Lung (tissue), 12 donors: ENCODE data around the gene SLC22A23. TPM values are rescaled to one million over a fixed set of nuclear protein-coding genes. Genes with fewer than 3 reads are reported as not detected.

Experiments
- ATAC-seq: fragments of 200-7000 bp; cut with Tn5 transposase; one replicate; pipeline ENCODE4 v1.9.1; 2020; ENCODE audit warnings: moderate number of reproducible peaks; ENCODE audit not compliant: insufficient read depth, low FRiP score
- DNase-seq, 3 donors: peaks; one replicate each; pipeline ENCODE4 v3.0.0-alpha.2; 2013 to 2017
- H3K27ac ChIP-seq, 2 donors: one replicate each; pipeline ENCODE4 v1.5.1; 2013; ENCODE audit warnings: mild to moderate bottlenecking in 2 of 2, moderate library complexity in 2 of 2, control low read depth in 1 of 2, inconsistent platforms in 1 of 2, low read depth in 1 of 2, low read length in 1 of 2
- H3K27me3 ChIP-seq, 3 donors: one replicate each; pipeline ENCODE4 v1.5.1; 2013; ENCODE audit warnings: low read length in 2 of 3; ENCODE audit not compliant: control insufficient read depth in 3 of 3, insufficient read depth in 3 of 3
- H3K36me3 ChIP-seq, 4 donors: one replicate each; pipeline ENCODE4 v1.5.1; 2013; ENCODE audit warnings: low read length in 4 of 4, mild to moderate bottlenecking in 1 of 4, moderate library complexity in 1 of 4; ENCODE audit not compliant: control insufficient read depth in 4 of 4, insufficient read depth in 4 of 4
- H3K4me1 ChIP-seq, 5 donors: one replicate each; pipeline ENCODE4 v1.5.1; 2013; ENCODE audit warnings: low read length in 5 of 5, mild to moderate bottlenecking in 2 of 5, moderate library complexity in 1 of 5; ENCODE audit not compliant: control insufficient read depth in 5 of 5, insufficient read depth in 5 of 5
- H3K4me3 ChIP-seq: one replicate; pipeline ENCODE4 v1.5.1; 2013; ENCODE audit warnings: mild to moderate bottlenecking, control low read depth, moderate library complexity
- H3K9ac ChIP-seq, 2 donors: one replicate each; pipeline ENCODE4 v1.5.1; 2013; ENCODE audit warnings: low read length in 2 of 2, control low read depth in 1 of 2; ENCODE audit not compliant: insufficient read depth in 1 of 2
- H3K9me3 ChIP-seq, 4 donors: one replicate each; pipeline ENCODE4 v1.5.1; 2013; ENCODE audit warnings: low read length in 3 of 4, mild to moderate bottlenecking in 1 of 4, moderate library complexity in 1 of 4; ENCODE audit not compliant: control insufficient read depth in 4 of 4, insufficient read depth in 3 of 4
- CTCF ChIP-seq: IDR thresholded peaks from 2 replicates; pipeline ENCODE4 v1.5.1; 2012; ENCODE audit warnings: mild to moderate bottlenecking; ENCODE audit errors: control extremely low read depth, extremely low read depth
- WGBS, 2 donors: extraction: QIAGEN DNeasy Blood & Tissue Kit; methylation state at CpG; one replicate each; pipeline ENCODE4 v1.1.7; 2013; 5-methylcytosine and 5-hydroxymethylcytosine counted together
- polyA plus RNA-seq, 2 donors: library from polyadenylated mRNA; stranded (reverse); fragments of 200-250 nt; gene quantifications; one replicate each; pipeline ENCODE4 v1.2.1, GENCODE V29; 2013
- total RNA-seq, 2 donors: library from RNA; depleted of rRNA in 1 of 2; stranded (reverse); fragments of >200 nt in 1 of 2; gene quantifications; one replicate each; pipeline ENCODE4 v1.2.1, GENCODE V29; 2014 to 2021
- donor health status: control.
- donor health status: control.
- donor health status: Bipolar disorder and iron deficiency.
- donor health status: healthy.
- donor health status: DM: yes; HTN: yes; CAD: no.

The SLC22A23 gene
- total and polyA plus RNA-seq, 4 donors, result 6.6 to 45.6 (median 24.1) TPM

- ATAC-seq (no peak), DNase-seq (no peak)
- no peak for TF ChIP-seq CTCF
- no peak overlapping the region for H3K4me3 ChIP-seq
- H3K9me3 ChIP-seq, result no peaks in the 10 kb centered on the region
- peaks cover 5 to 24% (median 8%) of the 10 kb centered on the region in 5 donors for H3K4me1 ChIP-seq
- H3K9ac ChIP-seq, result no peak overlapping the region
- no peak overlapping the region for H3K27ac ChIP-seq
- no peaks in the 10 kb centered on the region for H3K36me3 ChIP-seq
- no peaks in the 10 kb centered on the region for H3K27me3 ChIP-seq
- WGBS, 2 donors, result 95% methylated on average over 14 of the region's 14 CpGs
Measured at GRCh38 chr6:3358413-3359100, 98.3 kb downstream of the SLC22A23 start.

- WGBS, 2 donors, result 82 to 93% methylated on average over 6 of the region's 6 CpGs
- Histone ChIP-seq H3K4me1 (peaks cover 5 to 29% (median 8%) of the 10 kb centered on the region in 5 donors), H3K27me3 (no peaks in the 10 kb centered on the region), H3K9me3 (no peaks in the 10 kb centered on the region), H3K4me3 (no peak overlapping the region), H3K36me3 (no peaks in the 10 kb centered on the region), H3K27ac (peak overlapping the region in 1 of 2 donors; percentile 37), H3K9ac (no peak overlapping the region)
- ATAC-seq (no peak), DNase-seq (no peak)
- no peak for TF ChIP-seq CTCF
Measured at GRCh38 chr6:3357678-3358077, 99.2 kb downstream of the SLC22A23 start.

GRCh38 chr6:3356824-3357420 lies 99.9 kb downstream of the SLC22A23 start:
- ATAC-seq (no peak), DNase-seq (no peak)
- H3K4me1 ChIP-seq, result peaks cover 5 to 31% (median 8%) of the 10 kb centered on the region in 5 donors
- no peaks in the 10 kb centered on the region for H3K36me3 ChIP-seq
- H3K9me3 ChIP-seq, result no peaks in the 10 kb centered on the region
- no peak for TF ChIP-seq CTCF
- WGBS, 2 donors, result 75 to 80% methylated on average over 4 of the region's 4 CpGs
- H3K27ac ChIP-seq, result peak overlapping the region; percentile 61 to 89
- peak overlapping the region in 1 of 2 donors; percentile 73 for H3K9ac ChIP-seq
- no peak overlapping the region for H3K4me3 ChIP-seq
- H3K27me3 ChIP-seq, result no peaks in the 10 kb centered on the region
